RWPE1 (cell line): Measurements from ENCODE around the gene ABCC4.
A peak's percentile ranks its signal among the peaks of the same experiment; 100 is the strongest.

Experiments
- CTCF ChIA-PET: fragments of 350-600 bp; sonication (Branson Sonifier 250); formaldehyde crosslinking; extraction: SDS; loops from one replicate; lab custom pipeline; 2021; lab: Yijun Ruan, JAX
- POLR2A ChIA-PET: fragments of 400-600 bp; formaldehyde crosslinking; extraction: SDS; loops from one replicate; lab custom pipeline; 2020; ENCODE audit warnings: antibody characterized with exemption; ENCODE audit not compliant: low non-redundant PET; lab: Yijun Ruan, JAX
- DNase-seq: peaks from one replicate; pipeline ENCODE4 v3.0.0; 2012; ENCODE audit warnings: low spot score
- H3K27ac ChIP-seq: fragments of 450-650 bp; 2 replicates; pipeline ENCODE4 v1.5.1; 2017
- CTCF ChIP-seq: fragments of 450-650 bp; conservative IDR thresholded peaks from 2 replicates; pipeline ENCODE4 v1.5.1; 2017; ENCODE audit warnings: low read depth, mild to moderate bottlenecking

ABCC4 gene

GRCh38 chr13:95154413-95154886 lies 146.8 kb downstream of the ABCC4 start:
- no peak overlapping the region for H3K27ac ChIP-seq
- peak; percentile 67 for DNase-seq
- ChIA-PET CTCF (interaction anchor here (0.6 to 1.3 kb wide), 6 partner anchors 26 to 482 kb away, joined by 3 to 6 read pairs (median 4); no protein-coding TSS in a partner anchor), POLR2A (no interaction called here)
- no peak for TF ChIP-seq CTCF

- H3K27ac ChIP-seq, result no peak overlapping the region
- DNase-seq, result no peak
- TF ChIP-seq CTCF, result no peak
- ChIA-PET POLR2A (no interaction called here), CTCF (interaction anchor here (0.6 to 1.3 kb wide), 4 partner anchors 25 to 250 kb away, joined by 3 to 6 read pairs (median 4); no protein-coding TSS in a partner anchor)
Observed at GRCh38 chr13:95153647-95154412, 147.4 kb downstream of the ABCC4 start.

GRCh38 chr13:95151942-95152587 lies 149.2 kb downstream of the ABCC4 start:
- no peak overlapping the region for H3K27ac ChIP-seq
- ChIA-PET POLR2A (no interaction called here), CTCF (no interaction called here)
- TF ChIP-seq CTCF, result no peak
- DNase-seq, result no peak

- no peak for TF ChIP-seq CTCF
- ChIA-PET CTCF (interaction anchor here (0.6 kb wide), 1 partner anchor 1945 kb away, joined by 5 read pairs; no protein-coding TSS in a partner anchor), POLR2A (no interaction called here)
- H3K27ac ChIP-seq, result no peak overlapping the region
- DNase-seq, result no peak
Observed at GRCh38 chr13:95150555-95150954, 150.7 kb downstream of the ABCC4 start.

- TF ChIP-seq CTCF, result no peak
- DNase-seq, result no peak
- H3K27ac ChIP-seq, result no peak overlapping the region
- POLR2A ChIA-PET, result no interaction called here
- CTCF ChIA-PET, result no interaction called here
Observed at GRCh38 chr13:95146486-95146885, 154.8 kb downstream of the ABCC4 start.

- H3K27ac ChIP-seq, result no peak overlapping the region
- ChIA-PET CTCF (interaction anchor here (0.7 kb wide), 1 partner anchor 11 kb away, joined by 4 read pairs; no protein-coding TSS in a partner anchor), POLR2A (no interaction called here)
- DNase-seq, result no peak
- TF ChIP-seq CTCF, result no peak
Observed at GRCh38 chr13:95145587-95145986, 155.7 kb downstream of the ABCC4 start.
